Astrocyte of the spinal cord (primary cell): ENCODE results near the gene GLB1L2.

ENCODE experiments used
- DNase-seq: peaks from one replicate; pipeline ENCODE4 v3.0.0; 2011; ENCODE audit warnings: low read depth, low spot score
- H3K4me3 ChIP-seq: 2 replicates; pipeline ENCODE4 v1.5.1; 2011; ENCODE audit warnings: low read depth, mild to moderate bottlenecking, low read length, moderate library complexity
- CTCF ChIP-seq: IDR thresholded peaks from 2 replicates; pipeline ENCODE4 v1.5.1; 2012; ENCODE audit warnings: low read depth, mild to moderate bottlenecking, low read length, inconsistent platforms
- in situ Hi-C: cut with HindIII; loops from 2 replicates; pipeline ENCODE4 v1.10.0; 2017; ENCODE audit warnings: low sequenced_read_pairs

The GLB1L2 gene

GRCh38 chr11:134416726-134417125 lies 84.9 kb downstream of the GLB1L2 start:
- in situ Hi-C loops: no loop called here
- no peak overlapping the region for H3K4me3 ChIP-seq
- no peak for DNase-seq
- TF ChIP-seq CTCF: no peak

- no peak for DNase-seq
- TF ChIP-seq CTCF: no peak
- in situ Hi-C loops: no loop called here
- H3K4me3 ChIP-seq: no peak overlapping the region
These were observed 86.4 kb downstream of the GLB1L2 start for GRCh38 chr11:134417871-134418840.

GRCh38 chr11:134423106-134423505 lies 91.3 kb downstream of the GLB1L2 start:
- in situ Hi-C loops: no loop called here
- TF ChIP-seq CTCF: no peak
- H3K4me3 ChIP-seq: no peak overlapping the region
- DNase-seq: no peak

GRCh38 chr11:134425413-134425812 lies 93.6 kb downstream of the GLB1L2 start:
- in situ Hi-C loops: no loop called here
- no peak for DNase-seq
- no peak for TF ChIP-seq CTCF
- no peak overlapping the region for H3K4me3 ChIP-seq
